Right ventricle myocardium superior (tissue), 1 donor: ENCODE results near the gene USP1. TPM values are rescaled to one million over a fixed set of nuclear protein-coding genes. Genes with fewer than 3 reads are reported as not detected.

Experiments
- ATAC-seq: fragments of 200-7000 bp; cut with Tn5 transposase; one replicate; pipeline ENCODE4 v1.9.1; 2020; ENCODE audit warnings: mild to moderate bottlenecking; ENCODE audit not compliant: poor library complexity
- DNase-seq: peaks from one replicate; pipeline ENCODE4 v3.0.0-alpha.2; 2020
- intact Hi-C: fragments of 100-400 bp; cut with DNase I; formaldehyde crosslinking; loops from one replicate; pipeline ENCODE4 v1.11.2; 2022
- long read RNA-seq: library from polyadenylated mRNA; unstranded; transcript quantifications from one replicate; pipeline ENCODE4 v2.0.0, GENCODE V29; 2021
- total RNA-seq: library from RNA; stranded (reverse); fragmentation: NEBNext Ultra II Directional; extraction: Animal tissue kit (Norgen Biotek cat#: 25700); gene quantifications from one replicate; pipeline ENCODE4 v1.2.1, GENCODE V29; 2021
- donor health status: DM: no; HTN: yes; CAD: no; lungs with severe emphysema.

Gene USP1
- 12.3 TPM for total RNA-seq
- long read RNA-seq, transcript USP1-202 (9 exons, 3,507 nt): major isoform, 12 of 23 reads
- long read RNA-seq, transcript USP1-201 (9 exons, 3,996 nt): minor isoform, 8 of 23 reads
- long read RNA-seq, partial matches to known transcripts: 1 of 23 reads
- long read RNA-seq, other reads (novel, unspliced or antisense): 2 of 23 reads

- DNase-seq: peak; percentile 97
- intact Hi-C loops: no loop called here
- ATAC-seq: peak; percentile 90
These were observed at the start of gene USP1 for GRCh38 chr1:62436466-62437272. Gene USP1 (plus strand): TSS chr1:62437049. CDS start chr1:62439868, 2,819 bp downstream.

- ATAC-seq: no peak
- no peak for DNase-seq
- intact Hi-C loops: no loop called here
These were observed 47.3 kb upstream of the USP1 start for GRCh38 chr1:62389531-62389930.

- ATAC-seq (no peak), DNase-seq (no peak)
- intact Hi-C loops: no loop called here
These were observed 46.8 kb upstream of the USP1 start for GRCh38 chr1:62390071-62390470.

GRCh38 chr1:62391369-62391971 is 45.4 kb upstream of the USP1 start:
- no peak for DNase-seq
- no peak for ATAC-seq
- intact Hi-C loops: no loop called here

GRCh38 chr1:62392951-62393350 is 43.9 kb upstream of the USP1 start:
- no peak for ATAC-seq
- DNase-seq: no peak
- intact Hi-C loops: no loop called here

- ATAC-seq (no peak), DNase-seq (no peak)
- intact Hi-C loops: no loop called here
These were observed 42.2 kb upstream of the USP1 start for GRCh38 chr1:62394646-62395045.

- intact Hi-C loops: no loop called here
- DNase-seq (no peak), ATAC-seq (no peak)
These were observed 41.6 kb upstream of the USP1 start for GRCh38 chr1:62395291-62395690.

GRCh38 chr1:62396871-62397270 is 40.0 kb upstream of the USP1 start:
- intact Hi-C loops: no loop called here
- ATAC-seq (no peak), DNase-seq (no peak)

- intact Hi-C loops: no loop called here
- DNase-seq: no peak
- no peak for ATAC-seq
These were observed 39.5 kb upstream of the USP1 start for GRCh38 chr1:62397301-62397700.

GRCh38 chr1:62398377-62398776 is 38.5 kb upstream of the USP1 start:
- DNase-seq: no peak
- intact Hi-C loops: no loop called here
- ATAC-seq: no peak

GRCh38 chr1:62401034-62401760 is 35.7 kb upstream of the USP1 start:
- ATAC-seq: no peak
- DNase-seq: no peak
- intact Hi-C loops: no loop called here

- intact Hi-C loops: no loop called here
- ATAC-seq (no peak), DNase-seq (no peak)
These were observed 31.6 kb upstream of the USP1 start for GRCh38 chr1:62405247-62405646.

GRCh38 chr1:62406576-62406975 is 30.3 kb upstream of the USP1 start:
- intact Hi-C loops: loop anchor here (2.0 kb wide), 1 partner anchor 232 kb away; no protein-coding TSS in a partner anchor
- DNase-seq (no peak), ATAC-seq (no peak)

GRCh38 chr1:62407398-62408009 is 29.3 kb upstream of the USP1 start:
- DNase-seq: no peak
- no peak for ATAC-seq
- intact Hi-C loops: loop anchor here (2.0 kb wide), 1 partner anchor 233 kb away; no protein-coding TSS in a partner anchor

GRCh38 chr1:62415687-62416086 is 21.2 kb upstream of the USP1 start:
- intact Hi-C loops: no loop called here
- ATAC-seq: no peak
- no peak for DNase-seq

GRCh38 chr1:62417351-62417999 is 19.4 kb upstream of the USP1 start:
- intact Hi-C loops: no loop called here

GRCh38 chr1:62420214-62420613 is 16.6 kb upstream of the USP1 start:
- DNase-seq (no peak), ATAC-seq (no peak)
- intact Hi-C loops: no loop called here

More at GRCh38 chr1:62417351-62417999, 19.4 kb upstream of the USP1 start:
- ATAC-seq: no peak
- no peak for DNase-seq

GRCh38 chr1:62423580-62424242 is 13.1 kb upstream of the USP1 start:
- intact Hi-C loops: no loop called here
- ATAC-seq: no peak

More at GRCh38 chr1:62423580-62424242, 13.1 kb upstream of the USP1 start:
- no peak for DNase-seq
